A673 (cell line): Measurements from ENCODE around the gene KCND1. TPM values are rescaled to one million over a fixed set of nuclear protein-coding genes. Genes with fewer than 3 reads are reported as not detected.

ENCODE experiments used
- BruUV-seq: library from RNA; stranded (reverse); fragments of 400-500 nt; replicated peaks from 2 replicates; lab custom pipeline; 2021; lab: Mats Ljungman, UMichigan
- CTCF ChIA-PET: fragments of 300-600 bp; sonication (Branson Sonifier 250); formaldehyde crosslinking; loops from one replicate; lab custom pipeline; 2022; ENCODE audit warnings: antibody characterized with exemption; lab: Charles Lee
- POLR2A ChIA-PET: fragments of 300-600 bp; sonication (Branson Sonifier 250); formaldehyde crosslinking; loops from one replicate; lab custom pipeline; 2022; ENCODE audit warnings: antibody characterized with exemption; ENCODE audit not compliant: low non-redundant PET; lab: Charles Lee
- DNase-seq: peaks from one replicate; pipeline ENCODE4 v3.0.0-alpha.2; 2015; ENCODE audit warnings: low spot score
- H3K27ac ChIP-seq: fragments of 200-600 bp; sonication (generic); 2 replicates; pipeline ENCODE4 v1.5.1; 2016; ENCODE audit warnings: mixed run types, low read depth, mild to moderate bottlenecking, mixed read lengths, antibody characterized with exemption, low read length; ENCODE audit not compliant: poor library complexity, severe bottlenecking
- H3K27me3 ChIP-seq: fragments of 200-600 bp; sonication (generic); replicated peaks from 2 replicates; pipeline ENCODE4 v1.6.1; 2017; ENCODE audit warnings: mixed run types, low read depth, mild to moderate bottlenecking, mixed read lengths, antibody characterized with exemption, low read length; ENCODE audit not compliant: insufficient read depth, poor library complexity
- H3K36me3 ChIP-seq: fragments of 200-600 bp; sonication (generic); 2 replicates; pipeline ENCODE4 v1.6.1; 2016; ENCODE audit warnings: mixed run types, mild to moderate bottlenecking, mixed read lengths, antibody characterized with exemption, low read length; ENCODE audit not compliant: insufficient read depth, poor library complexity, severe bottlenecking
- H3K4me1 ChIP-seq: fragments of 200-600 bp; sonication (generic); 2 replicates; pipeline ENCODE4 v1.6.1; 2017; ENCODE audit warnings: mixed run types, mild to moderate bottlenecking, mixed read lengths, antibody characterized with exemption, low read length; ENCODE audit not compliant: insufficient read depth, poor library complexity, severe bottlenecking
- H3K4me3 ChIP-seq: fragments of 200-600 bp; sonication (generic); 2 replicates; pipeline ENCODE4 v1.5.1; 2016; ENCODE audit warnings: low read depth, mixed run types, mild to moderate bottlenecking, mixed read lengths, low read length; ENCODE audit not compliant: poor library complexity, severe bottlenecking
- H3K9me3 ChIP-seq: fragments of 200-600 bp; sonication (generic); 2 replicates; pipeline ENCODE4 v1.6.1; 2016; ENCODE audit warnings: mixed run types, low read depth, mild to moderate bottlenecking, mixed read lengths, antibody characterized with exemption, low read length; ENCODE audit not compliant: poor library complexity, severe bottlenecking
- EZH2 ChIP-seq: fragments of 200-600 bp; sonication (generic); IDR thresholded peaks from 2 replicates; pipeline ENCODE4 v1.6.1; 2017; ENCODE audit warnings: borderline replicate concordance, low read depth, mild to moderate bottlenecking, mixed read lengths, antibody characterized with exemption, low read length; ENCODE audit not compliant: poor library complexity, severe bottlenecking
- intact Hi-C: fragments of 100-400 bp; cut with micrococcal nuclease; formaldehyde crosslinking; loops from one replicate; pipeline ENCODE4 v1.10.0; 2022; ENCODE audit not compliant: unreplicated experiment
- total RNA-seq: library from RNA; stranded (reverse); gene quantifications from 2 replicates; pipeline ENCODE4 v1.2.3, GENCODE V29; 2021
- TF ChIP-seq, protein P1 (sequence below): fragments of 300-800, 200-600 bp; sonication (generic); conservative IDR thresholded peaks from 2 replicates; pipeline ENCODE4 v1.5.1; 2017; ENCODE audit warnings: low read depth, mild to moderate bottlenecking, antibody characterized with exemption, low read length, moderate library complexity, mixed read lengths

Gene KCND1
- total RNA-seq, 1 experiment from 2014 or later, result 4.3 TPM

DNA sequence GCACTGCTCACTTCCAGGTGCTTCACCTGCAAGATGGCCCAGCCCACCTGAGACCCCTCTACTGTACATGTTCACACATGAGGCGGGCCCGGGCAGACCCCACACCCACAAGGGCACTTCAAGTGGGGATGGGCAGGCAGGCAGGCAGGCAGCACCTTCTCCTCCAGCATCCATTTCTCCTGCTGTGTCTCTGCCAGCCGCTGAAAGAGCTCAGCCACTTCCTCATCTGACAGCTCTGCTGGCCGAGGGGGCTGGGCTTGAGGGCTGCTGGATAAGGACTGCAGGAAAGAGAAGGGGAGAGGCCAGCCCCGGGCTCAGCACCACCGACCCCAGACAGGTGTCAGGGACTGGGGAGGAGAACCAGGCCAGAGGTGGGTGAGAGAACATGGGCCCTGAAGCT lies 4.4 kb upstream of the KCND1 start:
- Histone ChIP-seq H3K9me3 (no peaks in the 10 kb centered on the region), H3K27me3 (no peaks in the 10 kb centered on the region), H3K36me3 (peaks cover 14% of the 10 kb centered on the region), H3K4me1 (peaks cover 13% of the 10 kb centered on the region), H3K4me3 (no peak overlapping the region), H3K27ac (no peak overlapping the region)
- CTCF ChIA-PET, result no interaction called here
- intact Hi-C loops, result no loop called here
- POLR2A ChIA-PET, result no interaction called here
- TF ChIP-seq EZH2, result no peak
- TF ChIP-seq, protein P1, sequence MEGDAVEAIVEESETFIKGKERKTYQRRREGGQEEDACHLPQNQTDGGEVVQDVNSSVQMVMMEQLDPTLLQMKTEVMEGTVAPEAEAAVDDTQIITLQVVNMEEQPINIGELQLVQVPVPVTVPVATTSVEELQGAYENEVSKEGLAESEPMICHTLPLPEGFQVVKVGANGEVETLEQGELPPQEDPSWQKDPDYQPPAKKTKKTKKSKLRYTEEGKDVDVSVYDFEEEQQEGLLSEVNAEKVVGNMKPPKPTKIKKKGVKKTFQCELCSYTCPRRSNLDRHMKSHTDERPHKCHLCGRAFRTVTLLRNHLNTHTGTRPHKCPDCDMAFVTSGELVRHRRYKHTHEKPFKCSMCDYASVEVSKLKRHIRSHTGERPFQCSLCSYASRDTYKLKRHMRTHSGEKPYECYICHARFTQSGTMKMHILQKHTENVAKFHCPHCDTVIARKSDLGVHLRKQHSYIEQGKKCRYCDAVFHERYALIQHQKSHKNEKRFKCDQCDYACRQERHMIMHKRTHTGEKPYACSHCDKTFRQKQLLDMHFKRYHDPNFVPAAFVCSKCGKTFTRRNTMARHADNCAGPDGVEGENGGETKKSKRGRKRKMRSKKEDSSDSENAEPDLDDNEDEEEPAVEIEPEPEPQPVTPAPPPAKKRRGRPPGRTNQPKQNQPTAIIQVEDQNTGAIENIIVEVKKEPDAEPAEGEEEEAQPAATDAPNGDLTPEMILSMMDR, result no peak
- DNase-seq, result no peak
- no TSS peak for BruUV-seq

DNA sequence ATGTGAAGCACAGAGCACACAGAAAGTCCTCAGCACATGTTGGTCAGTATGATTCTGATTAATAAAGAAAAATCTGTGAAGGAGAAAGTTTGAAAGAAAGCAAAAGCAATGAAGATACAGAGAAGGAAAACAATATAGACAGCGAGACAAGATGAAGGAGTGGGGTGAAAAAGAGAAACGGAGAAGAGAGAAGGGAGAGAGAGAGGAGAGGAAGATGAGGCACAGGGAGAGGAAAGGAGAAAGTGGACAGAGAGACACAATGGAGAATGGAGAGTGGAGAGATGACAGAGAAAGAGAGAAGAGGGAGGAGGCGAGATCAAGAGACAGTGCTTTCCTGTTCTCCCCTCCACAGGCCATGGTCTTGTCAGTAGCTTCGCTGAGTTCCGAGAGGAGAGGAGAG lies 3.9 kb upstream of the KCND1 start:
- CTCF ChIA-PET, result no interaction called here
- intact Hi-C loops, result no loop called here
- DNase-seq, result no peak

DNA sequence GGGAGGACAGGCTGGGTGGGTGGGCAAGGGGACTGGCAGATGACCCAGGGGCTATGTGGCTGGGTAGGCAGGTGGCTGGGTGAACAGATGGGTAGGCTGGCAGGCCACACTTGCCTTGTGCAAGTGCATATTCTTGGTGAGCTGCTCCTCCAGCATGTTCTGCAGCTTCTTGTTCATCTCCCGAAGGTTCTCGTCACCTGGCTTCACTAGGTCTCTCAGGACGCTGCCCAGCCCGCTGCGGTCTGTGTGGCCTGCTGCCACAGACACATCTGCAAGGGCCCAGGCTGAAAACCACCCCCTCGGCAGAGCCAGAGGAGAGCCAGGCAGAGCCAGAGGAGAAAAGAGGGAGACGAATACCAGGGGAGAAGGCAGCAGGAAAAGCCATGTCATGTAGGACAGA lies 3.4 kb upstream of the KCND1 start:
- DNase-seq, result no peak
- ChIA-PET POLR2A (no interaction called here), CTCF (interaction anchor here (0.6 kb wide), 1 partner anchor 20 kb away, joined by 3 read pairs; no protein-coding TSS in a partner anchor)
- H3K27me3 ChIP-seq, result no peaks in the 10 kb centered on the region
- no TSS peak for BruUV-seq
- H3K36me3 ChIP-seq, result peaks cover 7% of the 10 kb centered on the region
- no peak for TF ChIP-seq EZH2
- TF ChIP-seq, protein P1, result no peak
- H3K4me3 ChIP-seq, result no peak overlapping the region
- intact Hi-C loops, result no loop called here
- no peak overlapping the region for H3K27ac ChIP-seq
- H3K4me1 ChIP-seq, result peaks cover 13% of the 10 kb centered on the region
- H3K9me3 ChIP-seq, result no peaks in the 10 kb centered on the region

More for the DNA sequence above, 3.9 kb upstream of the KCND1 start:
- Histone ChIP-seq H3K9me3 (no peaks in the 10 kb centered on the region), H3K36me3 (peaks cover 10% of the 10 kb centered on the region), H3K4me3 (no peak overlapping the region), H3K27ac (no peak overlapping the region), H3K27me3 (no peaks in the 10 kb centered on the region), H3K4me1 (peaks cover 13% of the 10 kb centered on the region)
- POLR2A ChIA-PET, result no interaction called here
- TF ChIP-seq EZH2, result no peak
- TF ChIP-seq, protein P1, result no peak
- no TSS peak for BruUV-seq
